ENCODE results near the gene PTGR1.
A peak's percentile ranks its signal among the peaks of the same experiment; 100 is the strongest.
"Not testable (repeated sequence)": the region's sequence is repeated elsewhere in the genome, so short reads cannot be mapped to it uniquely, and the experiment has no call there.

PTGR1 gene

DNA sequence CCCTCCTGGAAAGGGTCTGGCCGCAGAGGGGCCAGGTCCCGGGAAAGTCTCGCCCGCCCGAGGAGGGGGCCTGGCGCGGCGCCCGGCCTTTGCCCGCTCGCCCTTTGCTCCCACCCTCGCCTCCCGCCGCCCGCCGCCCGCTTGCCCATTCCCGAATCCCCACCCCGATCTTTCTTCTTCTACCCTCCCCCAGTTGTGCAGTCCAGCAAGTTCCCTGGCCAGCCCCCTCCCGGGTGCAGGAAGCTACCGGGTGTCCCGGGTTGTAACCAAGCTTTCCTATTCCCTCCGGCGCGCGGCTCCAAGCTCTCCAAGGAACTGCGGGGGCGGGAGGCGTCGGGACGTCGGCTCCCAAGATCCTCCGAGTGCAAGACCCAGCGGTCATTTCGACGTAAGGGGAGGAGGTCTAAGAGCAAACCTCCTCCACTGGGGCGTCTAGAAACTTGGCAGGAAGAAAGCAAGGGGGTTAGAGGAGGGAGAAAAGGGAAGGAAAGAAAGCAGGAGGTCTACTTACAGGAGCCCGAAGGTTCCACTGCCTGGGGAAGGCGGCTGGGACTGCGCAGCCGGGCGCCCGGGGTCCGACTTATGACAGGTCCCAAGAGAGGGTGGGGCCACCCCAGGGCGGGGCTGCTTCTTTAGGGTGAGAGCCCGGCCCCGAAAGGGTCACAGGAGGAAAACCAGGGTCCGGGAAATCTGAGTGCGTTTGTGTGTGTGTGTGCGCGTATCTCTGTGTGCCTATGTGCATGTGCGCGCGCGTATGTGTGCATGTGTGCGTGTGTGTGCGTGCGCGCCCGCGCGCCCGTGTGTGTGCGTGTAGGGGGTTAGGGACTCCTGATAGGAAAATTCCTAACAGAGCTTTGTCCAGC is at the start of gene PTGR1:
Gene PTGR1, minus strand, starts transcription at position 556 of the 863 bp plus-strand sequence. CDS start 2,225 bp downstream, outside the sequence.
- DNase-seq (ENCODE audit: low read depth), result peak; percentile 76

GRCh38 chr9:111649016-111649415 is 49.6 kb upstream of the PTGR1 start:
- DNase-seq (ENCODE audit: low read depth), result no peak

DNA sequence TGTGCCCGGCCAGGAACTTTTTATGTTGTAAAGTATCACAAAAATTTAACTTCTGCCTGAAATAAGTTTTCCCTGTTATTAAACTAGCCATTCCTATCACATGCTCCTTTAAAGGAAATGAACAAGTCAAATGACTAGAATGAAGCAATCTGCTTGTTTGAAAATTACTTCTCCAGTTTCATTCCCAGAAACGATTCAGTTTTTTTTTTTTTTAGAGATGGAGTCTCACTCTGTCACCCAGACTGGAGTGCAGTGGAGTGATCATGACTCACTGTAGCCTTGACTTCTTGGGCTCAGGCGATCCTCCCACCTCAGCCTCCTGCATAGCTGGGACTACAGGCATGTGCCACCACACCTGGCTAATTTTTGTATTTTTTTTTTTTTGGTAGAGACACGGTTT is 48.6 kb upstream of the PTGR1 start:
- no peak for DNase-seq (ENCODE audit: low read depth)

DNA sequence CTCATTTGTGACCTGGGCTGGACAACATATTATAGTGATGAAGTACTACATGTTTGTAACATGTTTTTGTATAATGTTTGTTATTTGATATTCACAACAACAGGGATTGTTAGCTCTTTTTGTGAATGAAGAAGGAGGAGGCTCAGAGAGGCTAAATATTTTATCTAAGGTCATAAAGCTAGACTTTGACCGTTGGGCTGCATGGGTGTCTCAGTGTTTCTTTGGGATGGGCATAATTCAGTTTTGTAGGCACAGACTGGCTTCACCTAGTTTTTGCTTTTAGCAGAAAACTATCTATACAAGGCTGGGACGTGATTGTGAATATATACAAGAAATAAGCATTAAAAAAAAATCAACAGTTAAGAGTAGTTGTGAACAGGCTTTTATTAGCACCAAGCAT is 47.0 kb upstream of the PTGR1 start:
- no peak for DNase-seq (ENCODE audit: low read depth)

DNA sequence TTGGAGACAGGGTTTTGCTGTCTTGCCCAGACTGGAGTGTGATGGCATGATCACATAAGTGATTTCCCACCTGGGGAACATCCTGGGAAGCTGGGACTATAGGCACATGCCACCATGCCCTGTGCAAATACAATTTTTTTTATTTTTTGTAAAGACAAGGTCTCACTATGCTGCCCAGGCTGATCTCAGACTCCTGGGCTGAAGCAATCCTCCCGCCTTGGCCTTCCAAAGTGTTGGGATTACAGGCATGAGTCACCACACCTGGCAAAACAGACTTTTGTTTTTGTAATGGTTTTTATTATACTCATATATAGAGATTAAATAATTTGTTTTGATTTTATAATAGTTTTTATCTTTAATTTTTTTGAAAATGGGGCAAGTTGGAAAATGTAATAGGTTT is 46.4 kb upstream of the PTGR1 start:
- no peak for DNase-seq (ENCODE audit: low read depth)

GRCh38 chr9:111644195-111644772 is 44.8 kb upstream of the PTGR1 start:
- no peak for DNase-seq (ENCODE audit: low read depth)

DNA sequence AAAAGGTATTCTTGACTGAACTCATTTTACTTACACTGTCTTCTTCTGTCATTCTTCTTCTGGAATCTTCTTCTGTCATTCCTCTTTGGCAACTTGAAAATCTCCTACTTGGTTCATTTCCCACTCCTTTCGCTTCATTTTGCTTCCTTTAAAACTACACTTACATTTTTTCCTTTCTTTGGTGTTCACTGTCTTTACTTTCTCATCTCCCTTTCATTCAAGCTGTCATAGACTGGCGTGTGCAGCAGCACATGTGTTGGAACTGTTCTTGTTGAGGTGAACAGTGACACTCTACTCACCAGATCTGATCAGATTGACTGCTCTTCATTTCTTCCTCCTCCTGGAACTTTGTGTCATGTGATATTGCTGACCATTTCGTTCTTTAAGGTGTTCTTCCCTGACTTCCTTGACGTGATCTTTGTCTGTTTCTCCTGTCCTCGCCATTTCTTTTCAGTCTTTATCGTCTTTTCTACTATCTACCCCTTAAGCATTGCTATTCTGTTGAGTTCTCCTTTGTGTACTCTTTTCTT is 38.0 kb upstream of the PTGR1 start:
- DNase-seq (ENCODE audit: low read depth), result no peak

DNA sequence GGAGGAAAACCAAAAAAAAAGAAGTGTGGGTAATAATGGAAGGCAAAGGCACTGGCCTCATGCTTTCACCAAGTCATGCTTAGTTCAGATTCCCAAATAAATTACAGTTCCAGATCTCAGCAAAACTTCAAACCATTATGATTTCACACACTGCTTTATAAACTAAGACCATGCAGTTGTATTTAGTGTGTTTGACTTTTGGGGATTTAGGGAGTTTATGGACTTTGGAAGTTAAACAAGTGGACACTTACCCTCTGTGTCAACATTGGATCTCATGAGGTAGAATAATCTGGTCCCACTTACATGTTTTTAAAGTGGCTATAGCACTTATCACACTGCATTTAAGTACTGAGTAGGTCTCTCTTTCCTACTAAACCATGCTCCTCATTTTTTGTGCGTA is 35.4 kb upstream of the PTGR1 start:
- no peak for DNase-seq (ENCODE audit: low read depth)

DNA sequence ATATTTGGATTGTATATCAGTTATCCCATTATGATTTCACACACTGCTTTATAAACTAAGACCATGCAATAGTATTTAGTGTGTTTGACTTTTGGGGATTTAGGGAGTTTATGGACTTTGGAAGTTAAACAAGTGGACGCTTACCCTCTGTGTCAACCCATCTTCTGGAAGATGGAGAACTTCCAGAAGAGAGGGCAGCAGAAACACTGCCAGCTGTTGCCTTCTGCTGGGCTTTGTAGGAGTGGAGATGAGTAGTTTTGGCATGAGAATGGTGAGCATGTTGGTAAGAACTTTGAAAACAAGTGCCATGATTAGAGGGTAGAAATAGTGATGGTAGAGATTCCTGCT is 33.9 kb upstream of the PTGR1 start:
- no peak for DNase-seq (ENCODE audit: low read depth)

DNA sequence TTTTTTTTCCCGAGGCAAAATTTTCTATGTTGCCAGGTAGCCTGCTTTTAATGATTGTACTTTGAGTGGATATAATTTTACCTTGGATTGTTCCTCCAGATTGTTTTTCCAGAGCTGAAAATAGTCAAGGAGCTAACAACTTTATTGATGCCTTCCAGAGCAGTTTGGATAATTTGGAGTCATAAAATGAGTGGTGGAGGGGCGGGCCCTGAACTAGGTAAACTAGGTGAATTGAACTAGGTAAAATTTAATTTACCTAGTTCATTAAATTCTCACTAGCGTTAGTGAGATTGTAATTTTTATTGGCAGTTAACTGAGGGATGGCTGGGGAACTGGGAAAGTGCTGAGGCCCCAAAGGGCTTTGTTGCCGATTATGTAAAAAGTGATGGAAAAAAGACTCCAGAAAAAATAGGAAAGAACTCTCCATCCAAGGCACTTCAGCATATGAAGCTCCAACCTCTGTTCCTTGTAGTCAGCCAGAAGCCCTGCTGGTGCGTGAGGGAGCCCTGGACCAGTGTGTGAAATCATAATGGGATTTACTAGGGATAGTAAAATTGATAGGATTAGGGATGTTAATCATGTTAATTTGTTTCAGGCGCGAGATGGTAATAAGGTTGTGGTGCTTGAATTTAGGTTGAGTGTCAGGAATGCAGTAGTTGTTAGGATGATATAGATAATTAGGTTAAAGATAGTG is 33.4 kb upstream of the PTGR1 start:
- DNase-seq (ENCODE audit: low read depth), result no peak

DNA sequence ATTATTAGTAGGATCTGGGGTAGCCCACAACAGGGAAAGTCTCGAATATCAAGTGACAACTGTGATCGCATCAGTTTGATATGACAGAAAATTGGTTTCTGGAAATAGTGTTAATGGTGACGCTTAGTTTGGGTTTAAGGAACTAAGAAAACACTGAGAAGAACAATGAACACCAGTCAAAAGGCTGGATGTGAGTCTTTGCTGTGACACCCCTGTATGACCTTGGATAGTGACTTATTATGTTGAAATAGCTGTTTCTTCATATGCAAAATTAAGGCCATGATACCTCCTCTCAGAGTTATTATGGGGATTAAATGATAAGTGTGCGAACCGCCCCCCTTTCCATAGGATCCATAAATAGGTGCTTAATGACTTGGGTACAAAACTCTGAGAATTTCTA is 32.6 kb upstream of the PTGR1 start:
- DNase-seq (ENCODE audit: low read depth), result no peak

DNA sequence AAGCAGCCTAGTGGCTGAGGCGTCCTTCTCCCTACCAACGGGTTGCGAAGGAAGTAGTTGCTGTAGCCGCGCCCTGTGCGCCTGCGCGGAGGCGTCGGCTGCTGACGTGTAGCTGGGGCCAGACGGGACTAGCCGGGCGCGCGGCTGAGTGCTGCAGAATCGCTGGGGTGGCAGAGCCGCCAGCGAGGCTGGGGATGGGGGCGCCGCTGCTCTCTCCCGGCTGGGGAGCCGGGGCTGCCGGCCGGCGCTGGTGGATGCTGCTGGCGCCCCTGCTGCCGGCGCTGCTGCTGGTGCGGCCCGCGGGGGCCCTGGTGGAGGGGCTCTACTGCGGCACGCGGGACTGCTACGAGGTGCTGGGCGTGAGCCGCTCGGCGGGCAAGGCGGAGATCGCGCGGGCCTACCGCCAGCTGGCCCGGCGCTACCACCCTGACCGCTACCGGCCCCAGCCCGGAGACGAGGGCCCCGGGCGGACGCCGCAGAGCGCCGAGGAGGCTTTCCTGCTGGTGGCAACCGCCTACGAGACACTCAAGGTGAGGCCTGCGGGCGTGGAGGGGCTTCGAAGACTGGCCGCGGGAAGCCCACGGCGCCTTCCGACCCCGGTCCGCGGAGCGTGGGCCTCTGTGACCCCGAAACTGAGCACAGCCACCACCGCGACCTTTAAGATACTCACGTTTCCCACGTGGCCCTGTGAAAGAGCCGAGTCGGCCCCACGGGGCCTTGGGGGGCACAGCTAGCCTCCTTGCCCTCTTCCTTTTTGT is 31.9 kb upstream of the PTGR1 start, which contains the start of gene DNAJC25:
Gene DNAJC25, plus strand, starts transcription at position 121 of the 758 bp plus-strand sequence. Its CDS starts 74 bp downstream, at position 195.
- DNase-seq (ENCODE audit: low read depth), result peak; percentile 98

DNA sequence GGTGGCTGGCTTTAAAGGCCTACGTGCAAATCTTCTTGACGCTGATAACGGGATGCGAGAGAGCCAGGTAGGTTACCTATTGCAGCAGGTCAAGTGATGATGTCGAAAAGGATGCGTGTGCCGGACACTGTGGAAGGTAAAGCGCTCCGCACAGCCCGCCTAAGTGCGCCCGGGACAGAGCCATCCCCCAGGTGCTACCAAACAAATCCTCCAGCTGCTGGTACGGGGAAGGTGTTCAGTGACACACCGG is 31.4 kb upstream of the PTGR1 start:
- no peak for DNase-seq (ENCODE audit: low read depth)

DNA sequence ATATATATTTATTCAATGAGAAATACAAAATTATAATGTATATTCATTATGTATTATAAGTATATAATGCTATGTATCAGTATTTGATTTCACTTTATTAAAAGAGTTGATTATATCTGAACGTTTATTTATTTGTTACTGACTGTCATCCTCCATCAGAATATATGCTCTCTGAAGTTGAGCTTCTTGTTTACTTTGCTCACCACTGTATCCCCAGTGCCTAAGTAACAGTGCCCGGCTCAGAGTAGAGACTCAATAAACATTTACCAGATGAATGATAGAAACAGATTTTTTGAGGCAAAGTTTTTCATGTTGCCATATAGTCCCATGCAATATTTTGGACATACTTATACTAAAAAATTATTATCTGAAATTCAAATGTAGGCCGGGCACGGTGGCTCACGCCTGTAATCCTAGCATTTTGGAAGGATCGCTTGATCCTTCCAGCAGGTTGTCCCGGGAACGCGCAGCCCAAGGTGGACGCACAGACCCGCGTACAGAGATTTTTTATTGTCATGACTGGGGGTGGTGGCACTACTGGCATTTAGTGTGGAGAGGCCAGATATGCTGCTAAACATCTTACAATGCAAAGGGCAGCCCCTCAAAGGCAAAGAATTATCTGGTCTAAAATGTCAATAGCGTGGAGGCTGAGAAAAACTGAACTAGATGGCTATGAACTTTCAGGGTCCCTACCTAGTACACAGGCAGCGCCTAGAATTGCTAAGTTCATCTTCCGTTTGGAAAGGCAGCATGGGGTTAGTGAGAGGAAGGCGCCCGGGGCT is 30.9 kb upstream of the PTGR1 start:
- DNase-seq (ENCODE audit: low read depth), result no peak

DNA sequence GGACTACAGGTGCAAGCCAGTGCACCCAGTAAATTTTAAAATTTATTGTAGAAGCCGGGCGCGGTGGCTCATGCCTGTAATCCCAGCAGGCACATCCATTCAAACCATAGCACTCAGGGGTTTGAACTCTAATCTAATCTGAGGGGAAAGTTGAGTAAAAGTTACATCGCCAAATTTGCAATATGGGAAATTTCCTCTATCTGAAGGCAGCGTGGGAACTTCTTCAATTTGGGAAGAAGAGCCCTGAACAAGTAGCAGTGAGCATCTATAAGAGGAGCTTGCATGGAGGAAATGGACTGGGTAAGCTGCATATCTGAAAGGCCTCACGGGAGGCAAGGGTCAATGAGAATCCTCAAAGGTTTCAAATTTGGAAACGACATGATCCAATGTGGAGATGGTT is 29.0 kb upstream of the PTGR1 start:
- DNase-seq (ENCODE audit: low read depth), result no peak

DNA sequence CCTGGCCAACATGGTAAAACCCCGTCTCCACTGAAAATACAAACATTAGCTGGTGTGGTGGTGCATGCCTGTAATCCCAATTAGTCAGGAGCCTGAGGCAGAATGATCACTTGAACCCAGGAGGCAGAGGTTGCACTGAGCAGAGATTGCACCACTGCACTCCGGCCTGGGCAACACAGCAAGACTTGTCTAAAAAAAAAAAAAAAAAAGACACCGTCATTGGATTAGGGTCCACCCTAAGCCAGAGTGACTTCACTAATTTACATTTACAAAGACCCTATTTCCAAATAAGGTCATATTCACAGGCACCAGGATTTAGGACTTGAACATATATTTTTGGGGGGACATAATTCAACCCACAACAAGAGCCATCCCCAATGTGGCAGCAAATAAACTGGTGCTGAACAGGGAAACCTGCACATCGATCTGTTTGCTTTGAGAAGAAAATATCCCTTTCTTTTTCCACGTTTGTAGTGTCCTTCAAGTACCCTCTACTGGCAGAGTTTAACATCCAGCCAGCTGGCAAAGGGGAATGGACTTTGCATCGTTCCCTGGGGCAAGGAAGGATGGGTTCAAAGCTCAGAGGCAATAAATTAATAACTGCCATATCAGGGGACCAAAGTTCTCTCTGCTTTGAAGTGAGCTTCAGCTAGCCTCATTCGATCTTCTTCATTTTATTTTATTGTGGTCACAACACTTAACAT is 28.0 kb upstream of the PTGR1 start:
- no peak for DNase-seq (ENCODE audit: low read depth)

DNA sequence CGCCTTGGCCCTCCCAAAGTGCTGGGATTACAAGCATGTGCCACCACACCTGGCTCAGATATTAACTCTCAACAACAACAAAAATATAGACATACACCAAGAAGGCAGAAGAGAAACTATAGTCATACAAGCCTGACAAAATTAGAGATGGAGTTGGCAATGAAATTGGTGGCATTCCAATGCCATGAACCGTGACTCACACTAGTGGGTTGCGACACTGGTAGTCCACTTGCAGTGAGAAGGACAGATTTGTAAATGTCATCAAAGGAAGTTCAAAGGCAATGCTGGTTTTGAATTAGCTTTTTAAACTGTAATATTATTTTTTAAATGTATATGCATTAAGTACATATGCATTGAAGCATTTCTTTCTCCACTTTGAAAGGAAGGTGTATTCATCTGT is 23.2 kb upstream of the PTGR1 start:
- no peak for DNase-seq (ENCODE audit: low read depth)

DNA sequence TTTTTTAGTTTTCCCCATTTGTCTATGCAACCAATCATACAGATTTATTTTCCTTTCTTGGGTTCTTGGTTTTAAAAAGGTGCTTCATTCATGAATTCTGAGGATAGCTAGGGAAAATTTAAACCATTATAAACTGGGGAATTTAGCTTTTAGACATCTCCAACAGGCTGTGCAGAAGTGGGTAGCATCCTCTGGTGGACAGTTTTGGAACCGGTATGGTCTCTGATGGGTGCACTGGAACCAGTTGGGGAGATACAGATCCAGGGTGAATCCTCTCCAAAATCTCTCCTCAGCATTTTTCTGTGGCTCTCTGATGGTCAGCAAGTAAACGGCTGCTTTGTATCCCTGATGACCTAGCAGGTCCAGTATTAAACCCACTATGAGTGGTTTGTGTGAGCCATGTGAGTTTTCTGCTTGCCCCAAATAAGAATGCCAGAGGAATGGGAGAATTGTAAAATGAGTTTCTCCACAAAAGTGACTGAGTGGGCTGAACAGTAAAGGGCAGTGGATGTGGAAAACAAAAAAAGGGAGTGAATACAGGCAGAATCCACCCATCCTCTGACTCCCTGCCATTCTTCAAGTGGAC is 22.5 kb upstream of the PTGR1 start:
- no peak for DNase-seq (ENCODE audit: low read depth)

DNA sequence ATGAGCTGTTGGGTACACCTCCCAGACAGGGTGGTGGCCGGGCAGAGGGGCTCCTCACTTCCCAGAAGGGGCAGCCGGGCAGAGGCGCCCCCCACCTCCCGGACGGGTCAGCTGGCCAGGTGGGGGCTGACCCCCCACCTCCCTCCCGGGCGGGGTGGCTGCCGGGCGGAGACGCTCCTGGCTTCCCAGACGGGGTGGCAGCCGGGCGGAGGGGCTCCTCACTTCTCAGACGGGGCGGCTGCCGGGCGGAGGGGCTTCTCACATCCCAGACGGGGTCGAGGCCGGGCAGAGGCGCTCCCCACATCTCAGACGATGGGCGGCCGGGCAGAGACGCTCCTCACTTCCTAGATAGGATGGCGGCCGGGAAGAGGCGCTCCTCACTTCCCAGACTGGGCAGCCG is 17.9 kb upstream of the PTGR1 start:
- DNase-seq (ENCODE audit: low read depth), result not testable (repeated sequence)

GRCh38 chr9:111615928-111616327 is 16.5 kb upstream of the PTGR1 start:
- DNase-seq (ENCODE audit: low read depth), result no peak
